ENCODE results near the gene LIMS2.

- no peak for TF ChIP-seq POLR2A (IDR thresholded peaks at IDR 0.05)
- no peak for TF ChIP-seq CTCF (IDR thresholded peaks at IDR 0.05)
These were observed 38.8 kb downstream of the LIMS2 start for GRCh38 chr2:127636248-127637235.

Data from body of pancreas (tissue), 4 donors.